HG03521 (cell line): ENCODE results near the gene CTTNBP2.
"Not testable (repeated sequence)": the region's sequence is repeated elsewhere in the genome, so short reads cannot be mapped to it uniquely, and the experiment has no call there.

Experiments
- ATAC-seq: cut with Tn5 transposase; IDR thresholded peaks from one replicate; pipeline ENCODE4 v1.9.1; 2021; ENCODE audit warnings: mild to moderate bottlenecking, moderate library complexity; ENCODE audit not compliant: unreplicated experiment

Gene CTTNBP2

DNA sequence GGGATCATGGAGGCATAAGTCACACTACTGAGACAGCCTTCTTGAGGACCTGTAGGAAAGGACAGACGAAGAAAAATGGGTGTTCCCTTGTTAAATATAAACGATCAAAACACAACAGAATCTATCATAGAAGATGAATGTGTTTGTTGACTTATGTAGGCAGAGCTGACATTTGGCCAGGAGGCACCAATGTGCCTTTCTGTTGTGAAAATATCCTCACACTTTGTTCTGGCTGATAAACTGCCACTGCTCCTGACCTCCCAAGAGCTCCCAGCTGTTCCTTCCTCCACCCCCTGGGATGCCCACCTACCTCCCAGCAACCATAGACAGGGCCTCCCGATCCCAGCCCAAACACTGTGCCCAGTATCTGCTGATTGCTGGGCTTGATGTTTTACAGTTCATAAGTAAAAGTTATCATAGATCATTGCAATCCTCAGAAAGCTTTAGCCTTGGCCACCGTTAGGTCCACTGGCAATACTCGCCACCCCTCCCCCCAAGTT, 116.6 kb downstream of the CTTNBP2 start:
- ATAC-seq = no peak

DNA sequence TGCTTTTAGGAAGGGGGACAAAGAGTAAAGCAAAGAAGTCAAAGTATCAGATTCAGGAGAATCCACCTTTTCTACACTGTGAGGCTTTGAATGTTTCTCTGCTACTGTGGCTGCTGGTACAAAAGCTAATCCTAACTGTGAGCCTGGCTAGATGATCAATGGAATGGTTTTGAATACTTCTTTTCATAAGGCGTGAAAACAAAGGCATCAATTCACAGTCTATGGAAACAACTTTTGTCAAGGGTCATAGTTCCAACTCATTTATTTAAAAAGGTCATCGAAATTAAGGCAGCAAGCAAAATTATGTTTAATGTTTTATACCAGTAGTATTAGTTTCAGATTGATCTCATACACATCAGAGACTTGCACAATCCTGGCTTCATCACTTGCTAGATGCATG, 118.1 kb downstream of the CTTNBP2 start:
- no peak for ATAC-seq

DNA sequence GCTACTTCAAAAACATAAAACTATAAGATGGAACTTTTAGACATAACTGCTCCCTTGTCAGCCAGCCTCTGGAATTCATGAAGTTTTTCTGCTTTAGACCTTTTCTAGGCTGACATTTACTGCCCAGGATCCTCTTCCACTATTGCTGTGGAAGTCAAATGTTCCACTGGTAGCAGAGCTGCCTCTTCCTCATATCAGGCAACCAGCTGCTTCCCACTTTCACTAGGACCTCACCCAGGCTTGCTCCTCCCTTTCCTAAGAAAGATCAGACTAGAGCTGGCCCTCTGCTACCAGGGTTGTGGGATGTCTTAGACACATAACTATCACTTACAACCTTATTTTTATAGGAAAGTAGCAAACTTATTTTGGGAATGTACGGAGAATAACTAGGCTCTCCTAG, 121.5 kb downstream of the CTTNBP2 start:
- ATAC-seq = no peak

GRCh38 chr7:117750612-117751563, 122.4 kb downstream of the CTTNBP2 start:
- no peak for ATAC-seq

DNA sequence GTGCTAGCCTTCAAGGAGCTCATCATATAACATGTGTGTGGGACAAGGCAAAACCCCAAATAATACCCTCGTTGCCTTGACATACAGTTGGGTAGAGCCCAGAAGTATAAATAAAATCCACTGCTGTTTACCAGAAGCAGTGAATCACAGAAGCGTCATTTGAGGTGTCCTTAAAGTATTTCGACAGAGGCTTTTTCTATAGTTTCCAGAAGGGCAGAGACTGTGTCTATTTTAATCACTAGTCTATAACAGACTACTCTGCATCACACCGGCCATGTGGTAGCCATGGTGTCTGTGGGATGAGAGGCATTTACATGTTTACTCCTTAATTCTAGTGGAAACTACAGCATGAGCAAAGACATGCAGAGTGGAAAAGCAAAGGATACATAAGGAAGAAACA, 131.3 kb downstream of the CTTNBP2 start:
- no peak for ATAC-seq

DNA sequence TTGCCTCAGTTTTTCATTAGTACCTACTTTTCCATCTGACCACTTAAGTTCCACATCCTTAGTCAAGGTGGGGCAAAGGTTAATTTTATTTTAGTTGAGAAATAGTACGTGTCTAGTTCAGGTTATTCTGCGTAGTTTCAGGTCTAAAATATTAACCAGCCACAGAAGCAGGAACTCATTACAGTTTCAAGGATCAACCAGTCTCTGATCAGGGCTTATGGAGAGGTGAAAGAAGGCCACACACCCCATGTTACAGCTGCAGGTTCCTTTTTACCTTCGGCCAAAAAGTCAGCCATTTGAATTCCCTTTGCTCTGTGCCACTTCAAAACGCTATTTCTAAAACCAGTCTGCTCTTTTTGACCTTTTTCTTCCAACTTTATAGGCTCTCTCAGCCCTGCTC, 134.2 kb downstream of the CTTNBP2 start:
- ATAC-seq = no peak

DNA sequence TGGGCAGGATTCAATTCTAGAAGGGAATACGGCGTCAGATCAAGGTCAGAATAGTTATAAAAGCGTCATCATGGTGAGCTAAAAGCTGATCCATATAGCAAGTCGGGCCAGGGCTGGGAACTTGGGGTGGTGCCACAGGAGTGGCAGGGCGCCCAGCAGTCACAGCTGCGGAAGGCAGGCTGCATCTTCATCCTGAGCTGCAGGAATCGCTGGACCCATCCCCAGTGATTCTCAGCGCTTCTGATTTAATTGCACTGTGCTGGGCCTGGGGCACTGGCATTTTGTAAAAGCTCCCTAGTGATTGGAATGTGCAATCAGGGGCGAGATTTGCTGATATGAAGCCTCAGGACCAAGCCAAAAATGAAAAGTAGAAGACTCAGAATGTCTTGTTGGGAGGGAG, 135.3 kb downstream of the CTTNBP2 start:
- ATAC-seq = no peak

- ATAC-seq = peak; percentile 71
Observed at GRCh38 chr7:117731455-117731854, 141.8 kb downstream of the CTTNBP2 start.

DNA sequence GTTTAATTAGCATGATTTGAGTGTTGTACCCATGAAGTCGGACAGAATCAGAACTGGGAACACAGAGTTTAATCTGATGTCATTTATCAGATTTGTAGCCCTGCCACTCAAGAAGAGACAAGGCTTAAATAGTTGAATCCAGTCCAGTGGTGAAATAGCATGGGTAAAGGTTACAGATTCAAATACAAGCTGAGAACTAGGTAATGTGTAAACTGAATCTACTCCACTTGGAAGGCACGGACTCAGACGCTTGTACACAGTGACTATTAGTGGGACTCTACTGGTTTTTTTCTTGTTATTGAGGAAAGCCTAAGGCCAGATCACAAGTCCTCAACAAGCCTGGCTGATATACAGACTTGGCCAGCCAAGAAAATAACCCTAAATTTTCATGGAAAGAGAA, 142.9 kb downstream of the CTTNBP2 start:
- ATAC-seq = no peak

GRCh38 chr7:117728890-117729624, 144.2 kb downstream of the CTTNBP2 start:
- no peak for ATAC-seq

- no peak for ATAC-seq
Observed at GRCh38 chr7:117724898-117725297, 148.3 kb downstream of the CTTNBP2 start.

- no peak for ATAC-seq
Observed at GRCh38 chr7:117719377-117719776, 153.9 kb downstream of the CTTNBP2 start.

- ATAC-seq = no peak
Observed at GRCh38 chr7:117718116-117718835, 155.0 kb downstream of the CTTNBP2 start.

GRCh38 chr7:117717357-117717756, 155.9 kb downstream of the CTTNBP2 start:
- ATAC-seq = no peak

GRCh38 chr7:117716707-117717299, 156.4 kb downstream of the CTTNBP2 start:
- ATAC-seq = no peak

DNA sequence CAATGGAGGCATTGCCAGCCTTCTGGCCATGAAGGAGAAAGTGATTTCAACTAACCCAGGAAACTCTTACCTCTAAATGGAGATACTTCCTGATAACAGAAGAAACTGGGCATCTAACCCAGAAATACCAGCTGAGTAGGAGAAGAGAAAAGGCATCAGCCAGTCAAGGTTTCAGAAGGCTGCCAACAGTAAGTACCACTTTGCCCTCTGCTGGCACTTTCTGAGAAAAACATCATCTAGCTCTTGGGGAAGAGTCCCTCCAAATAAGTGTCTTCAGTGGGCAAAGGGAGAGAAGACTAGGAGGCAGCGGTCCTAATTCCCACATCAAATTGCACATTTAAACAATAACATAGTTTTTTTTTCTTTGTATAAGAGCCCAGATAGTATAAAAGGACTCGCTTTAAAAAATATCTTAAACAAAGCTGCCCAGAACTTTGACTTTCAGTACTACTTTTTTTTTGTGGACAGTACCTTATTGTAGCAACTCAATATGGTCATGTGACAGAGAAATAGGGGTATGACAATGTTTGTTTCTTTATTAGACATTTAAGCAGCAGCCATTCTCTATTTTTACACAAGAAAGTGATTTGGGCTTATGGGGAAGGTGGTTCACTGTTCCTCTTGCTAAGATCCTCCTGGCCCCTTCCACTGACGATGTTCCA, 157.3 kb downstream of the CTTNBP2 start:
- peak; percentile 67 for ATAC-seq

GRCh38 chr7:117711556-117711955, 161.7 kb downstream of the CTTNBP2 start:
- no peak for ATAC-seq

DNA sequence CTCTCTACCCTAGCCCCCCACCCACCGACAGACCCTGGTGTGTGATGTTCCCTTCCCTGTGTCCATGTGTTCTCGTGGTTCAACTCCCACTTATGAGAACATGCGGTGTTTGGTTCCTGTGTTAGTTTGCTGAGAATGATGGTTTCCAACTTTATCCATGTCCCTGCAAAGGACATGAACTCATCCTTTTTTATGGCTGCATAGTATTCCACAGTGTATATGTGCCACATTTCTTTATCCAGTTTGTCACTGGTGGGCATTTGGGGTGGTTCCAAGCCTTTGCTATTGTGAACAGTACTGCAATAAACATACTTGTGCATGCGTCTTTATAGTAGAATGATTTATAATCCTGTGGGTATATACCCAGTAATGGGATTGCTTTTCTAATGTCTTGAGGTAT, 165.1 kb downstream of the CTTNBP2 start:
- ATAC-seq = not testable (repeated sequence)

GRCh38 chr7:117707080-117707479, 166.2 kb downstream of the CTTNBP2 start:
- ATAC-seq = no peak

DNA sequence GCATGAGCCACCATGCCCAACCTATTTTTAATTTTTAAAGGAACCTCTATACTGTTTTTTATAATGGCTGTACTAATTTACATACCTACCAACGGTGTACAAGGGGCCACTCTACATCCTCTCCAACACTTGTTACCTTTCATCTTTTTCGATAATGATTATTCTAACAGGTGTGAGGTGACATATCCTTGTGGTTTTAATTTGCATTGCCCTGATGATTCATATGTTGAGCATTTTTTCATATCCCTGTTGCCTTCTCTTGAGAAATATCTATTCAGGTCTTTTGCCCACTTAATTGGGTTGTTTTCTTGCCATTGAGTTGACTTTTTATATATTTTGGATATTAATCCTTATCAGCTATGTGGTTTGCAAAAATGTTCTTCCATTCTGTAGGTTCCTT, 167.0 kb downstream of the CTTNBP2 start:
- ATAC-seq = no peak
